H9 (cell line): Measurements from ENCODE around the gene LAMC2. TPM values are rescaled to one million over a fixed set of nuclear protein-coding genes. Genes with fewer than 3 reads are reported as not detected.

ENCODE experiments used
- DNase-seq: peaks from one replicate; pipeline ENCODE4 v3.0.0-alpha.2; 2017
- H2AFZ ChIP-seq: one replicate; pipeline ENCODE4 v1.6.1; 2013; ENCODE audit warnings: mild to moderate bottlenecking, low read length, control low read depth, moderate library complexity
- H2AK5ac ChIP-seq: 2 replicates; pipeline ENCODE4 v1.6.1; 2013; ENCODE audit warnings: low read length, control low read depth, mixed read lengths; ENCODE audit not compliant: insufficient read length
- H2BK120ac ChIP-seq: one replicate; pipeline ENCODE4 v1.6.1; 2013; ENCODE audit warnings: low read depth, mild to moderate bottlenecking, low read length, control low read depth, inconsistent platforms; ENCODE audit not compliant: poor library complexity, severe bottlenecking
- H2BK12ac ChIP-seq: 2 replicates; pipeline ENCODE4 v1.6.1; 2013; ENCODE audit warnings: low read length, control low read depth, mixed read lengths, low read depth; ENCODE audit not compliant: insufficient read length
- H2BK15ac ChIP-seq: 2 replicates; pipeline ENCODE4 v1.6.1; 2013; ENCODE audit warnings: low read depth, low read length, control low read depth
- H2BK20ac ChIP-seq: one replicate; pipeline ENCODE4 v1.6.1; 2013; ENCODE audit warnings: low read depth, mild to moderate bottlenecking, low read length, control low read depth, inconsistent platforms; ENCODE audit not compliant: poor library complexity, severe bottlenecking
- H2BK5ac ChIP-seq: 2 replicates; pipeline ENCODE4 v1.6.1; 2013; ENCODE audit warnings: low read length, control low read depth, mixed read lengths; ENCODE audit not compliant: insufficient read length
- H3K14ac ChIP-seq: 2 replicates; pipeline ENCODE4 v1.6.1; 2013; ENCODE audit warnings: low read length, control low read depth; ENCODE audit not compliant: insufficient read depth
- H3K18ac ChIP-seq: 2 replicates; pipeline ENCODE4 v1.6.1; 2013; ENCODE audit warnings: low read depth, mild to moderate bottlenecking, mixed read lengths, low read length, control low read depth; ENCODE audit not compliant: insufficient read length
- H3K23ac ChIP-seq: 2 replicates; pipeline ENCODE4 v1.6.1; 2013; ENCODE audit warnings: low read length, control low read depth, mixed read lengths, low read depth; ENCODE audit not compliant: insufficient read length
- H3K23me2 ChIP-seq: 2 replicates; pipeline ENCODE4 v1.6.1; 2013; ENCODE audit warnings: low read depth, mild to moderate bottlenecking, mixed read lengths, low read length, control low read depth; ENCODE audit not compliant: insufficient read length, poor library complexity, severe bottlenecking
- H3K27ac ChIP-seq: 2 replicates; pipeline ENCODE4 v1.5.1; 2013; ENCODE audit warnings: low read length, control low read depth, mixed read lengths, low read depth; ENCODE audit not compliant: insufficient read length
- H3K27me3 ChIP-seq: 2 replicates; pipeline ENCODE4 v1.6.1; 2013; ENCODE audit warnings: low read length, control low read depth, inconsistent platforms; ENCODE audit not compliant: insufficient read depth
- H3K4ac ChIP-seq: 2 replicates; pipeline ENCODE4 v1.6.1; 2013; ENCODE audit warnings: low read depth, mild to moderate bottlenecking, control low read depth, inconsistent platforms, low read length, moderate library complexity
- H3K4me1 ChIP-seq: 2 replicates; pipeline ENCODE4 v1.6.1; 2013; ENCODE audit warnings: low read length, control low read depth, inconsistent platforms; ENCODE audit not compliant: insufficient read depth
- H3K4me2 ChIP-seq: 2 replicates; pipeline ENCODE4 v1.6.1; 2013; ENCODE audit warnings: low read length, control low read depth, mixed read lengths; ENCODE audit not compliant: insufficient read length, insufficient read depth
- H3K56ac ChIP-seq: 2 replicates; pipeline ENCODE4 v1.6.1; 2013; ENCODE audit warnings: low read depth, mild to moderate bottlenecking, mixed read lengths, low read length, control low read depth; ENCODE audit not compliant: insufficient read length
- H3K79me1 ChIP-seq: 2 replicates; pipeline ENCODE4 v1.6.1; 2013; ENCODE audit warnings: low read depth, mild to moderate bottlenecking, moderate library complexity, low read length, control low read depth, inconsistent platforms; ENCODE audit not compliant: insufficient read depth, poor library complexity, severe bottlenecking
- H3K79me2 ChIP-seq: 2 replicates; pipeline ENCODE4 v1.6.1; 2013; ENCODE audit warnings: low read length, control low read depth, inconsistent platforms; ENCODE audit not compliant: insufficient read depth
- H3K9ac ChIP-seq: 2 replicates; pipeline ENCODE4 v1.6.1; 2013; ENCODE audit warnings: low read length, control low read depth, mixed read lengths; ENCODE audit not compliant: insufficient read length; ENCODE audit errors: extremely low read depth
- H3K9me3 ChIP-seq: one replicate; pipeline ENCODE4 v1.6.1; 2013; ENCODE audit warnings: low read depth, low read length, inconsistent platforms; ENCODE audit not compliant: control insufficient read depth
- H3T11ph ChIP-seq: one replicate; pipeline ENCODE4 v1.6.1; 2013; ENCODE audit warnings: mild to moderate bottlenecking, low read length, control low read depth, inconsistent platforms
- H4K20me1 ChIP-seq: one replicate; pipeline ENCODE4 v1.6.1; 2013; ENCODE audit not compliant: control insufficient read depth, insufficient read length, insufficient read depth
- H4K5ac ChIP-seq: 2 replicates; pipeline ENCODE4 v1.6.1; 2013; ENCODE audit warnings: low read depth, mild to moderate bottlenecking, mixed read lengths, low read length, control low read depth; ENCODE audit not compliant: insufficient read length
- H4K8ac ChIP-seq: replicated peaks from 2 replicates; pipeline ENCODE4 v1.6.1; 2013; ENCODE audit warnings: low read length, control low read depth, mixed read lengths, low read depth; ENCODE audit not compliant: insufficient read length
- H4K91ac ChIP-seq: 2 replicates; pipeline ENCODE4 v1.6.1; 2013; ENCODE audit warnings: low read depth, mild to moderate bottlenecking, moderate library complexity, mixed read lengths, low read length, control low read depth; ENCODE audit not compliant: insufficient read length
- H3K27ac Mint-ChIP-seq, 3 experiments: 2 replicates in 2 of 3; 3 replicates in 1 of 3; pipeline ENCODE4 v1.8.0; 2020 to 2021; ENCODE audit warnings: mixed read lengths in 3 of 3, mild to moderate bottlenecking in 1 of 3, moderate library complexity in 1 of 3
- H3K27me3 Mint-ChIP-seq: 2 replicates; pipeline ENCODE4 v1.8.0; 2021; ENCODE audit warnings: low read depth, mild to moderate bottlenecking, moderate library complexity, mixed read lengths
- H3K36me3 Mint-ChIP-seq, 3 experiments: 2 replicates in 2 of 3; 3 replicates in 1 of 3; pipeline ENCODE4 v1.8.0; 2020 to 2021; ENCODE audit warnings: low read depth in 3 of 3, mixed read lengths in 3 of 3; ENCODE audit not compliant: insufficient read depth in 1 of 3
- H3K4me1 Mint-ChIP-seq, 2 experiments: 2 replicates each; pipeline ENCODE4 v1.8.0; 2020; ENCODE audit warnings: mixed read lengths in 2 of 2
- H3K4me3 Mint-ChIP-seq, 2 experiments: 2 replicates in 1 of 2; 3 replicates in 1 of 2; pipeline ENCODE4 v1.8.0; 2020 to 2021; ENCODE audit warnings: mild to moderate bottlenecking in 2 of 2, mixed read lengths in 2 of 2, moderate library complexity in 1 of 2
- H3K9me3 Mint-ChIP-seq, 2 experiments: 2 replicates in 1 of 2; 3 replicates in 1 of 2; pipeline ENCODE4 v1.8.0; 2020; ENCODE audit warnings: mild to moderate bottlenecking in 2 of 2, mixed read lengths in 2 of 2, moderate library complexity in 1 of 2
- CTCF ChIP-seq: fragments of 200-600 bp; sonication (generic); conservative IDR thresholded peaks from 3 replicates; pipeline ENCODE4 v1.8.0; 2021; ENCODE audit warnings: antibody characterized with exemption, mild to moderate bottlenecking
- WGBS: extraction: QIAGEN DNeasy Blood & Tissue Kit; methylation state at CpG from one replicate; pipeline ENCODE4 v1.1.7; 2013; ENCODE audit warnings: missing lambda C conversion rate, low lambda C conversion rate, mixed read lengths; ENCODE audit not compliant: insufficient read length; ENCODE audit errors: extremely low coverage; 5-methylcytosine and 5-hydroxymethylcytosine counted together
- total RNA-seq: library from RNA; stranded (reverse); gene quantifications from 2 replicates; pipeline ENCODE4 v1.2.1, GENCODE V29; 2021

LAMC2 gene
- total RNA-seq, 1 experiment from 2014 or later, result 7.4 TPM

- H2BK15ac ChIP-seq, result no peak overlapping the region
- no peak overlapping the region for H3T11ph ChIP-seq
- H3K4me1 ChIP-seq, result peaks cover 12% of the 10 kb centered on the region
- no peaks in the 10 kb centered on the region for H4K20me1 ChIP-seq
- Mint-ChIP-seq H3K9me3 (no peaks in the 10 kb centered on the region), H3K4me3 (no peak overlapping the region), H3K4me1 (peaks cover 28 to 29% of the 10 kb centered on the region in 2 experiments), H3K27me3 (no peaks in the 10 kb centered on the region), H3K27ac (no peak overlapping the region), H3K36me3 (no peaks in the 10 kb centered on the region)
- H3K14ac ChIP-seq, result no peak overlapping the region
- no peak overlapping the region for H4K5ac ChIP-seq
- no peak overlapping the region for H2BK20ac ChIP-seq
- no peak for TF ChIP-seq CTCF
- H3K9me3 ChIP-seq, result no peaks in the 10 kb centered on the region
- no peak overlapping the region for H2AFZ ChIP-seq
- no peak overlapping the region for H4K8ac ChIP-seq
- no peaks in the 10 kb centered on the region for H3K79me1 ChIP-seq
- no peak overlapping the region for H3K4me2 ChIP-seq
- no peak overlapping the region for H3K9ac ChIP-seq
- no peak overlapping the region for H3K23ac ChIP-seq
- no peak overlapping the region for H2BK12ac ChIP-seq
- H3K79me2 ChIP-seq, result no peaks in the 10 kb centered on the region
- no peak overlapping the region for H2BK120ac ChIP-seq
- no peak overlapping the region for H3K18ac ChIP-seq
- H2AK5ac ChIP-seq, result no peak overlapping the region
- WGBS, result no CpG with 5 or more reads among the region's 1 CpG
- no peaks in the 10 kb centered on the region for H3K23me2 ChIP-seq
- H4K91ac ChIP-seq, result no peak overlapping the region
- no peak for DNase-seq
- no peaks in the 10 kb centered on the region for H3K27me3 ChIP-seq
- H3K27ac ChIP-seq, result no peak overlapping the region
- no peak overlapping the region for H3K56ac ChIP-seq
- no peak overlapping the region for H3K4ac ChIP-seq
- H2BK5ac ChIP-seq, result no peak overlapping the region
These were observed 5.8 kb downstream of the LAMC2 start for GRCh38 chr1:183191833-183192232.
